Coronary artery (tissue), 2 donors: ENCODE results near the gene UPB1.
A peak's percentile ranks its signal among the peaks of the same experiment; 100 is the strongest.

ENCODE experiments used
- DNase-seq: peaks from one replicate; pipeline ENCODE4 v3.0.0-alpha.2; 2017; ENCODE audit warnings: low spot score
- H3K27ac ChIP-seq, 2 donors: fragments of 200-600 bp; sonication (generic); one replicate each; pipeline ENCODE4 v1.5.1; 2016 to 2019
- H3K4me3 ChIP-seq: fragments of 200-600 bp; sonication (generic); 2 replicates; pipeline ENCODE4 v1.5.1; 2016; ENCODE audit warnings: mild to moderate bottlenecking, moderate library complexity
- CTCF ChIP-seq: fragments of 200-600 bp; sonication (generic); IDR thresholded peaks from one replicate; pipeline ENCODE4 v1.5.1; 2019; ENCODE audit warnings: antibody characterized with exemption

The UPB1 gene

DNA sequence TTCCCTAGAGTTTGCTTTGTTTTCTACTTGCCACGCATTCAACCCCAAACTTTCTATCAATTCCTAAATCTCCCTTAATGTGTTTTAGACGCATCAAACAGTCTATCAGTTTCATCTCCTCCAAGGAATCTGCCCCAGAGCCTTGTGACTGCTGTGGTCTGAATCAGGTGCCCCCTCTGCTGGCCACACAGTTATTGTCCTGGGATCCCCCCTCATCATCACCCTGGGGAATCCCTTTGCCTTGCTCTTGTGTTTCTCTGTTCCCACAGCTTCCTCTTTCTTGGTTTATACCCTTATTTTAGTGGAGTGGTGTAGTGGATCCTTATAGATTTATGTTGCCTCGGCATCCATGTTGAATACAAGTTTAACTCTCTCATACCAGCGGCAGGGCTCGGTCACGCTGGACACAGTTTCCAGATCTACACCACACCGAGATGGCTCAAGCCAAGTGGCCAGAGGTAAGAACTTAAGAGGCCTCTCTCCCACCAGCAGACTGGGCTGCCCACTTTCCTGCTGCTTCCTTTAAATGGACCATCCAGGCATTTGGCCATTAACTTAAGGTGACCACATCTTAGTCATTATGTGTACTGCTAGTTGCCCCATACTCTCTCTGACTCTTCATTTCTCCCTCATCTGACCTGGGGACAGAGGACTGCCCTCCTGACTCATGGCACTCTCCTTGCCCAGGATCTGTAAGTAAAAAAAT is 8.2 kb downstream of the UPB1 start:
- peak; percentile 54 for TF ChIP-seq CTCF
- no peak overlapping the region for H3K4me3 ChIP-seq
- DNase-seq: no peak
- no peak overlapping the region for H3K27ac ChIP-seq

DNA sequence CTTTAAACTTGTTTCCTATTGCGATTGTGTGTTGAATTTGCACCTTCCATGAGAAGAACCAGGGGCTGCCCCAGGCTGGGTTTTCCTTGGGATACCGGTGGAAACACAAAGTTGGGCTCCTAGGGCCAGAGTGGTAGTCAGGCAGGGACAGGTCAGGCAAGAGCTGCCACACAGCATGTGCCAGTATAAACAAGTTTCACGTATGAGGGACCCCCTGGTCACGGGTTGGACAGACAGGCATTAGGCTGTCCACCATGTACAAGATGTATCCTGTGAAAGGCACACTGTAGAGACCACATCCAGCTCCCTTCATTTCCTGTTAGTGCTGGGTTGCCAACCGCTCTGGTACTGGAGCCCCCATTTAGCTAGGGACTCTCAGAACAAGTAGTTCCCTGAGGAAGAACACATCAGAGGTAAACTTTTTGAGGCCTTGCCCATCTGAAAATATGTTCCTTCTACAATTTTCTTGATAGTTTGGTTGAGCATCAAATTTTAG is 8.8 kb downstream of the UPB1 start:
- TF ChIP-seq CTCF: no peak
- H3K27ac ChIP-seq: no peak overlapping the region
- no peak overlapping the region for H3K4me3 ChIP-seq
- DNase-seq: no peak

DNA sequence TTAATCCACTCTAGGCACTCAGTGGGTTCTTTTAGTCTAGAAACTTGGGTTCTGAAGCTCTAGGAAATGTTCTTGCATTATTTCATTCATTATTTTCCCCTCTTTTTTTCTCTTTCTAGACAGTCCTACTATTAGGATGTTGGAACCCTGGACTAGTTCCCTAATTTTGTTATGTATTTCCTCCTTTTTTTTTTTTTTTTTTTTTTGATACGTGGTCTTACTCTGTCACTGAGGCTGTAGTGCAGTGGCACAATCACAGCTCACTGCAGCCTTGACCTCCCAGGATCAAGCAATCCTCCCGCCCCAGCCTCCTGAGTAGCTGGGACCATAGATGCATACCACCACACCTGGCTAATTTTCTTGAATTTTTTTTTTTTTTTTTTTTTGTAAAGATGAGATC is 9.4 kb downstream of the UPB1 start:
- Histone ChIP-seq H3K4me3 (no peak overlapping the region), H3K27ac (no peak overlapping the region)
- no peak for TF ChIP-seq CTCF
- DNase-seq: no peak

DNA sequence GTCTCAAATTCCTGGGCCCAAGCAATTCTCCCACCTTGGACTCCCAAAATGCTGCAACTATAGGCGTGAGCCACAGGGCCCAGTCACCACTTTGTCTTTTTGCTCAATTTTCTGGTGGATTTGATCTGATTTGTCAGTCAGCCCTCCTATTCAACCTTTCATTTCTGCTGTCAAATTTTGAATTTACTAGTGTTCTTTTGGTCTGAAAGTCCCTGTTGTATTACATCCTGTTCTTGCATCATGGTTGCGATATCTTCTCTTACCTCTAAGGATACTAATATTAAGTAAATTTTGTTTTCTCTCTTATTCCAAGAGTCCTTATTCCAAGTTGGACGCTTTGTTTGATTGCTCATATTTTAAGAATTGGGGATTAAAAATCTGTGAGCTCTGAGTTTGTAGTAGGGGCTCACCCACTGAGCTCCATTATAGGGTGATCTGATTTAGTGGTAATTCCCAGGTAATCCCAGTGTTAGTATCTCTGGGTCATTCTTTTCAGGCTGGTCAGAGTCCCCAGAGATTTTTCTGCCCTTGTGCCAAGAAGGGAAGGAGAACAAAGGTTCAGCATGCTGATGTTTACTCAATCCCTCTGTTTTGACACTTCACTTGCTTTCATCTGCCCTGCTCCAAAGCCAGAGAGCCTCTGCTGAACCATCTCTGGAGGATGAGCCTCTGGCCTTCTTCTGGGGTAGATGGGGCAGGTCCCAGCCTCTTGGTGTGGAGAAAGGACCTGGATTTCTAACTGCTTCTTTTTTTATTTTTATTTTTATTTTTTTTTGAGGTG is 10.0 kb downstream of the UPB1 start:
- H3K27ac ChIP-seq: no peak overlapping the region
- no peak overlapping the region for H3K4me3 ChIP-seq
- no peak for TF ChIP-seq CTCF
- no peak for DNase-seq

DNA sequence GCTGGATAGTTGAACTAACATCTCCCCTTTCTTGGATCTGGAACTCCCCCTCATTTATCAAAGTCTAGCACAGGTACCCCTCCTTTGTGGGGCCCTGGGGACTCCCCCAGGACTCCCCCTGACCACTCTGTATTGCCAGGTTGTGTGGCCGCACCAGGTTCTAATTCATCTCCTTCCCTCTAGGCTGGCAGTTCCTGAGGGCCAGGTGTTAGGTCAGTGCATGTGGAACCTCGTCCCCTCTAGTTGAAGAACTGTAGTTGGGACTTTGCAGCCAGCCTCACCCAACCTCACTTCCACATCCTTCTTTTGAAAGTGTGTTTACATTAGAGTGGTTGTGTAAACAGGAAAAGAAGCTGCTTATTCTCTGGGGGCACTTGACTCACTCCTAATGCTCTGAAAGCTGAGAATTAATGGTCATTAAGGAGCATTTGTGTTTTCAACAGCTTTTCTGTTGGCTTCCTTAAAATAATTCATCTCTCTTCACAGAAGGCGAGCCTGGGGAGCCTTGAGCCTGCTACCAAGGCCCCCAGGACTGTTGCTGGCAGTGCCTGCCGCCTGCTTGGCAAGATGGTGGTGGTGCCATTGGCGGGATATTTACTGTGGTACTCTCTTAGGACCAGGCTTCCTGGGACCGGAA is 11.8 kb downstream of the UPB1 start:
- DNase-seq: no peak
- TF ChIP-seq CTCF: no peak
- no peak overlapping the region for H3K4me3 ChIP-seq
- H3K27ac ChIP-seq: no peak overlapping the region

DNA sequence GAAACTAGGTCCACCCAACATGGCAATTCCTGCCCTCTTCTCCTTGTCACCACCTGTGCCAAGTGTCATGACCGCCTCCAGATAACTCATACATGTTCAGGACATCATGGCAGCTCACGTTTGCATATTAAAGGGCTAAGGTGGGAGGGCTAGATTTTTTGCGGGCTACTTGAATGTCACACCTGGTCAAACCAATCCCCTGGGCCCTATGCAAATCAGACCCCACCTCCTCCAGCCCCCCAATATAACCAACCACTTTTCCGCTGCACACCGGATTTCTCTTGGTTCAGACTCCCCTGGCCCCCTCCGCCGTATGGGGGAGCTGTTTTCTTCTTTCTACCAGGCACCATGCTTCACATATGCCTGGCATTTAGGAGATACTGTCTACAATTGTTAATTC is 12.6 kb downstream of the UPB1 start:
- TF ChIP-seq CTCF: no peak

More for the DNA sequence above, 12.6 kb downstream of the UPB1 start:
- H3K4me3 ChIP-seq: no peak overlapping the region
- no peak for DNase-seq
- no peak overlapping the region for H3K27ac ChIP-seq
